Right lobe of liver (tissue), 6 donors: ENCODE measurements around the gene TLL2. TPM values are rescaled to one million over a fixed set of nuclear protein-coding genes. Genes with fewer than 3 reads are reported as not detected.
A peak's percentile ranks its signal among the peaks of the same experiment; 100 is the strongest.

Experiments
- ATAC-seq, 4 donors: fragments of 200-7000 bp; cut with Tn5 transposase; one replicate each; pipeline ENCODE4 v1.9.1; 2020; ENCODE audit warnings: mild to moderate bottlenecking in 4 of 4, moderate library complexity in 4 of 4
- DNase-seq, 3 donors: peaks; one replicate each; pipeline ENCODE4 v3.0.0-alpha.2; 2020
- H3K27ac ChIP-seq, 3 donors: fragments of 200-600 bp; one replicate each; pipeline ENCODE4 v1.8.0; 2022
- H3K27me3 ChIP-seq, 2 donors: fragments of 200-600 bp; one replicate each; pipeline ENCODE4 v1.8.0; 2022
- H3K36me3 ChIP-seq, 4 donors: fragments of 200-600 bp; sonication (generic) in 1 of 4; one replicate each; pipeline versions ENCODE4 v1.5.1 to v1.8.0; 2017 to 2022; ENCODE audit warnings: control low read depth in 1 of 4
- H3K4me1 ChIP-seq, 4 donors: fragments of 200-600 bp; sonication (generic) in 1 of 4; one replicate each; pipeline versions ENCODE4 v1.5.1 to v1.8.0; 2017 to 2022; ENCODE audit warnings: control low read depth in 1 of 4
- H3K4me3 ChIP-seq, 3 donors: fragments of 200-600 bp; one replicate each; pipeline ENCODE4 v1.8.0; 2022
- H3K9me3 ChIP-seq, 4 donors: fragments of 200-600 bp; sonication (generic) in 1 of 4; one replicate each; pipeline versions ENCODE4 v1.5.1 to v1.8.0; 2017 to 2022; ENCODE audit warnings: control low read depth in 1 of 4
- POLR2A ChIP-seq: fragments of 450-650 bp; IDR thresholded peaks from one replicate; pipeline ENCODE4 v1.6.1; 2017; ENCODE audit warnings: antibody characterized with exemption, mild to moderate bottlenecking
- WGBS: methylation state at CpG from one replicate; pipeline ENCODE4 v1.1.6; 2018; ENCODE audit warnings: low coverage, low lambda C conversion rate; ENCODE audit not compliant: insufficient coverage; ENCODE audit errors: missing lambda C conversion rate; 5-methylcytosine and 5-hydroxymethylcytosine counted together
- intact Hi-C, 2 donors: fragments of 100-400 bp; cut with DNase I; formaldehyde crosslinking; loops; one replicate each; pipeline versions ENCODE4 v1.11.2 to v1.14.1; 2022
- total RNA-seq, 6 experiments: library from RNA; depleted of rRNA in 2 of 6; stranded (reverse); fragments of >200 nt in 2 of 6; fragmentation: NEBNext Ultra II Directional in 3 of 6; extraction: Animal tissue kit (Norgen Biotek cat#: 25700) in 3 of 6; gene quantifications; one replicate each; pipeline versions ENCODE4 v1.1.0 to v1.2.4, GENCODE V29; 2016 to 2023
- TF ChIP-seq, protein P1 (sequence below), 4 donors: fragments of 200-600 bp in 3 of 4; fragments of 450-650 bp in 1 of 4; IDR thresholded peaks; one replicate each; pipeline versions ENCODE4 v1.5.1 to v1.8.0; 2016 to 2022; ENCODE audit warnings: antibody characterized with exemption in 4 of 4, mild to moderate bottlenecking in 2 of 4
- donor health status: DM: no; HTN: yes; CAD: no.
- donor health status: DM: no; HTN: no; CAD: no.
- donor health status: DM: no; HTN: no; CAD: no.
- donor health status: DM: no; HTN: yes; CAD: no.
- donor health status: DM: no; HTN: yes; CAD: no.

The TLL2 gene
- total RNA-seq, 6 experiments from 2014 or later, result 0.11 to 0.14 TPM; not detected in 4

GRCh38 chr10:96524741-96525140 is 11.0 kb upstream of the TLL2 start:
- H3K9me3 ChIP-seq, result no peaks in the 10 kb centered on the region
- TF ChIP-seq, protein P1, sequence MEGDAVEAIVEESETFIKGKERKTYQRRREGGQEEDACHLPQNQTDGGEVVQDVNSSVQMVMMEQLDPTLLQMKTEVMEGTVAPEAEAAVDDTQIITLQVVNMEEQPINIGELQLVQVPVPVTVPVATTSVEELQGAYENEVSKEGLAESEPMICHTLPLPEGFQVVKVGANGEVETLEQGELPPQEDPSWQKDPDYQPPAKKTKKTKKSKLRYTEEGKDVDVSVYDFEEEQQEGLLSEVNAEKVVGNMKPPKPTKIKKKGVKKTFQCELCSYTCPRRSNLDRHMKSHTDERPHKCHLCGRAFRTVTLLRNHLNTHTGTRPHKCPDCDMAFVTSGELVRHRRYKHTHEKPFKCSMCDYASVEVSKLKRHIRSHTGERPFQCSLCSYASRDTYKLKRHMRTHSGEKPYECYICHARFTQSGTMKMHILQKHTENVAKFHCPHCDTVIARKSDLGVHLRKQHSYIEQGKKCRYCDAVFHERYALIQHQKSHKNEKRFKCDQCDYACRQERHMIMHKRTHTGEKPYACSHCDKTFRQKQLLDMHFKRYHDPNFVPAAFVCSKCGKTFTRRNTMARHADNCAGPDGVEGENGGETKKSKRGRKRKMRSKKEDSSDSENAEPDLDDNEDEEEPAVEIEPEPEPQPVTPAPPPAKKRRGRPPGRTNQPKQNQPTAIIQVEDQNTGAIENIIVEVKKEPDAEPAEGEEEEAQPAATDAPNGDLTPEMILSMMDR (IDR thresholded peaks at IDR 0.05), result no peak
- no peak for TF ChIP-seq POLR2A
- H3K4me3 ChIP-seq, result no peak overlapping the region
- no peaks in the 10 kb centered on the region for H3K27me3 ChIP-seq
- no peak overlapping the region for H3K27ac ChIP-seq
- no peak for DNase-seq
- intact Hi-C loops, result no loop called here
- H3K36me3 ChIP-seq, result peaks cover 10 to 61% (median 27%) of the 10 kb centered on the region in 4 donors
- ATAC-seq, result no peak
- H3K4me1 ChIP-seq, result no peaks in the 10 kb centered on the region
- 80% methylated on average over 1 of the region's 1 CpG for WGBS

DNA sequence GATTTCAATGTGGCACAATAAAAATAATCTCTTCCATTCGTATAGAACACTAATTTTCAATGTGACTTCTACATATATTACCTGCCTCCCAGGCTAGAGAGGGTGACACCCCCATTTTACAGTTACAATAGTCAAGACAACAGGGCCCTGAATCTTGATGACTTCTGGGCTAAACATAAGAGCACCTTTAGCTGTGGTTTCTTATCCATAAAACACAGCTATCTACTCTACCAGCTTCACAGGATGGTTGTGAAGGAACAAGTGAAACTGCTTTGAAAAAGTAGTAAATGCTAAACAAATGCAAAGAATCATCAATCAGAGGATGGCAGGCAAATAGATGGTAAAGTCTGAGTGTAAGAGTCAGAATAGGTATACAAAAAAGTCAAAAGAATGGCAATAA is 3.6 kb upstream of the TLL2 start:
- 94% methylated on average over 1 of the region's 1 CpG for WGBS

GRCh38 chr10:96516337-96516736 is 2.6 kb upstream of the TLL2 start:
- Histone ChIP-seq H3K9me3 (no peaks in the 10 kb centered on the region), H3K27ac (no peak overlapping the region), H3K27me3 (no peaks in the 10 kb centered on the region), H3K36me3 (peaks cover 0 to 11% (median 3%) of the 10 kb centered on the region in 4 donors), H3K4me3 (no peak overlapping the region), H3K4me1 (peaks cover 0 to 22% (median 4%) of the 10 kb centered on the region in 4 donors)
- TF ChIP-seq, protein P1 (IDR thresholded peaks at IDR 0.05), result no peak
- intact Hi-C loops, result no loop called here
- 79% methylated on average over 2 of the region's 2 CpGs for WGBS
- no peak for ATAC-seq
- DNase-seq, result no peak

More for the DNA sequence above, 3.6 kb upstream of the TLL2 start:
- no peak for ATAC-seq
- no peak overlapping the region for H3K27ac ChIP-seq
- no peaks in the 10 kb centered on the region for H3K27me3 ChIP-seq
- DNase-seq, result no peak
- no peak overlapping the region for H3K4me3 ChIP-seq
- intact Hi-C loops, result no loop called here
- H3K4me1 ChIP-seq, result peaks cover 0 to 21% (median 4%) of the 10 kb centered on the region in 4 donors
- no peak for TF ChIP-seq POLR2A
- TF ChIP-seq, protein P1 (IDR thresholded peaks at IDR 0.05), result no peak
- H3K9me3 ChIP-seq, result no peaks in the 10 kb centered on the region
- H3K36me3 ChIP-seq, result peaks cover 0 to 18% (median 6%) of the 10 kb centered on the region in 4 donors

- intact Hi-C loops, result loop anchor here in 1 of 2 donors (5.0 kb wide), 1 partner anchor 116 kb away; no protein-coding TSS in a partner anchor
- Histone ChIP-seq H3K9me3 (no peaks in the 10 kb centered on the region), H3K36me3 (no peaks in the 10 kb centered on the region), H3K27ac (no peak overlapping the region), H3K4me1 (peaks cover 0 to 22% (median 4%) of the 10 kb centered on the region in 4 donors), H3K4me3 (peak overlapping the region; percentile 30 to 48 (median 40)), H3K27me3 (no peaks in the 10 kb centered on the region)
- TF ChIP-seq, protein P1 (IDR thresholded peaks at IDR 0.05), result no peak
- TF ChIP-seq POLR2A, result no peak
- no peak for ATAC-seq
- 1% methylated on average over 14 of the region's 31 CpGs for WGBS
- DNase-seq, result no peak
Observed at GRCh38 chr10:96513305-96513697, 425 bp downstream of the TLL2 start.
